Germinal center (tissue), 1 donor: ENCODE data around the gene PRELID3B.
"Not testable (repeated sequence)": the region's sequence is repeated elsewhere in the genome, so short reads cannot be mapped to it uniquely, and the experiment has no call there.

Experiments used
- DNase-seq: peaks from one replicate; pipeline ENCODE4 v3.0.0; 2012; ENCODE audit warnings: mixed read lengths, low spot score

Gene PRELID3B

GRCh38 chr20:59026904-59027740, 15.5 kb downstream of the PRELID3B start:
- no peak for DNase-seq

- no peak for DNase-seq
Observed at GRCh38 chr20:59025511-59025910, 17.1 kb downstream of the PRELID3B start.

- no peak for DNase-seq
Observed at GRCh38 chr20:59025086-59025485, 17.5 kb downstream of the PRELID3B start.

- DNase-seq = no peak
Observed at GRCh38 chr20:59024111-59024530, 18.5 kb downstream of the PRELID3B start.

GRCh38 chr20:59023616-59024015, 19.0 kb downstream of the PRELID3B start:
- DNase-seq = no peak

- DNase-seq = no peak
Observed at GRCh38 chr20:59022754-59023153, 19.8 kb downstream of the PRELID3B start.

GRCh38 chr20:59020938-59021551, 21.5 kb downstream of the PRELID3B start:
- DNase-seq = no peak

GRCh38 chr20:59019217-59019616, 23.4 kb downstream of the PRELID3B start, which contains the start of gene TUBB1:
TSS of gene TUBB1 (plus strand) at chr20:59019429. CDS start at chr20:59019523, 94 bp downstream.
- DNase-seq = no peak

GRCh38 chr20:59018817-59019216, 23.8 kb downstream of the PRELID3B start:
- DNase-seq = no peak

- no peak for DNase-seq
Observed at GRCh38 chr20:59017493-59018231, 24.9 kb downstream of the PRELID3B start.

GRCh38 chr20:59016795-59017492, 25.6 kb downstream of the PRELID3B start:
- peak; percentile 30 for DNase-seq

- no peak for DNase-seq
Observed at GRCh38 chr20:59015812-59016711, 26.5 kb downstream of the PRELID3B start.

GRCh38 chr20:59015411-59015810, 27.2 kb downstream of the PRELID3B start:
- no peak for DNase-seq

- DNase-seq = no peak
Observed at GRCh38 chr20:59014680-59015389, 27.8 kb downstream of the PRELID3B start.

- DNase-seq = no peak
Observed at GRCh38 chr20:59013959-59014608, 28.5 kb downstream of the PRELID3B start.

- no peak for DNase-seq
Observed at GRCh38 chr20:59013031-59013951, 29.3 kb downstream of the PRELID3B start.

- DNase-seq = not testable (repeated sequence)
Observed at GRCh38 chr20:59011874-59012157, 30.8 kb downstream of the PRELID3B start.

GRCh38 chr20:59010995-59011873, 31.4 kb downstream of the PRELID3B start:
- DNase-seq = no peak
